GM23248 (cell line): ENCODE data around the gene TTC39A. TPM values are rescaled to one million over a fixed set of nuclear protein-coding genes. Genes with fewer than 3 reads are reported as not detected.

ENCODE experiments used
- DNase-seq: peaks from one replicate; pipeline ENCODE4 v3.0.0-alpha.2; 2015
- H2AFZ ChIP-seq: fragments of 200-600 bp; sonication (generic); 2 replicates; pipeline ENCODE4 v1.6.1; 2016; ENCODE audit warnings: antibody characterized with exemption
- H3F3A ChIP-seq: fragments of 200-600 bp; sonication (generic); 2 replicates; pipeline ENCODE4 v1.6.1; 2016; ENCODE audit warnings: mild to moderate bottlenecking, antibody characterized with exemption, mixed run types; ENCODE audit not compliant: insufficient read depth
- H3K27ac ChIP-seq: fragments of 200-600 bp; sonication (generic); 2 replicates; pipeline ENCODE4 v1.5.1; 2016; ENCODE audit warnings: mild to moderate bottlenecking
- H3K27me3 ChIP-seq: fragments of 200-600 bp; sonication (generic); replicated peaks from 2 replicates; pipeline ENCODE4 v1.6.1; 2016; ENCODE audit warnings: mild to moderate bottlenecking; ENCODE audit not compliant: insufficient read depth
- H3K36me3 ChIP-seq: fragments of 200-600 bp; sonication (generic); 2 replicates; pipeline ENCODE4 v1.6.1; 2016; ENCODE audit warnings: low read depth, mild to moderate bottlenecking
- H3K4me1 ChIP-seq: fragments of 200-600 bp; sonication (generic); 2 replicates; pipeline ENCODE4 v1.6.1; 2016; ENCODE audit warnings: mild to moderate bottlenecking; ENCODE audit not compliant: insufficient read depth
- H3K4me2 ChIP-seq: fragments of 200-600 bp; sonication (generic); one replicate; pipeline ENCODE4 v1.6.1; 2016; ENCODE audit warnings: mild to moderate bottlenecking; ENCODE audit not compliant: unreplicated experiment
- H3K4me3 ChIP-seq: fragments of 200-600 bp; sonication (generic); 2 replicates; pipeline ENCODE4 v1.5.1; 2016; ENCODE audit warnings: mild to moderate bottlenecking
- H3K79me2 ChIP-seq: fragments of 200-600 bp; sonication (generic); 2 replicates; pipeline ENCODE4 v1.6.1; 2016; ENCODE audit warnings: mild to moderate bottlenecking; ENCODE audit not compliant: insufficient read depth
- H3K9ac ChIP-seq: fragments of 200-600 bp; sonication (generic); 2 replicates; pipeline ENCODE4 v1.6.1; 2016; ENCODE audit warnings: mild to moderate bottlenecking
- H3K9me2 ChIP-seq: fragments of 200-600 bp; sonication (generic); 2 replicates; pipeline ENCODE4 v1.6.1; 2016; ENCODE audit warnings: mixed run types, mild to moderate bottlenecking, moderate library complexity; ENCODE audit not compliant: insufficient read depth
- H3K9me3 ChIP-seq: fragments of 200-600 bp; sonication (generic); one replicate; pipeline ENCODE4 v1.6.1; 2017; ENCODE audit warnings: low read depth
- H4K20me1 ChIP-seq: fragments of 200-600 bp; sonication (generic); 2 replicates; pipeline ENCODE4 v1.6.0; 2016; ENCODE audit not compliant: insufficient read depth
- EZH2 ChIP-seq: fragments of 200-600 bp; sonication (generic); IDR thresholded peaks from 2 replicates; pipeline ENCODE4 v1.6.1; 2018; ENCODE audit warnings: antibody characterized with exemption, mild to moderate bottlenecking; ENCODE audit not compliant: insufficient read depth, poor library complexity, severe bottlenecking
- EZH2phosphoT487 ChIP-seq: fragments of 200-600 bp; sonication (generic); IDR thresholded peaks from 2 replicates; pipeline ENCODE4 v1.6.1; 2018; ENCODE audit warnings: antibody characterized with exemption, moderate library complexity, mild to moderate bottlenecking, low read depth; ENCODE audit not compliant: insufficient read depth
- WGBS, 2 experiments: methylation state at CpG; one replicate each; pipeline ENCODE4 v1.1.6; 2015 to 2017; ENCODE audit warnings: low lambda C conversion rate in 2 of 2, low coverage in 1 of 2; ENCODE audit errors: missing lambda C conversion rate in 2 of 2; 5-methylcytosine and 5-hydroxymethylcytosine counted together
- in situ Hi-C: fragments of 300-500 bp; cut with MboI; formaldehyde crosslinking; loops from 2 replicates; pipeline ENCODE4 v1.15.0; 2020
- polyA plus RNA-seq: library from polyadenylated mRNA; unstranded; fragments of >200 nt; fragmentation: Nextera tagmentation; extraction: Ambion mirVana; gene quantifications from 2 replicates; pipeline ENCODE4 v1.2.1, GENCODE V29; 2016
- total RNA-seq: library from RNA; depleted of rRNA; stranded (reverse); fragments of >200 nt; shearing (Covaris generic); gene quantifications from 2 replicates; pipeline ENCODE4 v1.2.3, GENCODE V29; 2014

The TTC39A gene
- total and polyA plus RNA-seq, 2 experiments from 2014 or later, result 0.15 TPM; not detected in 1

GRCh38 chr1:51317798-51318197 lies 12.6 kb downstream of the TTC39A start:
- DNase-seq, result no peak
- TF ChIP-seq EZH2 (no peak), EZH2phosphoT487 (no peak)
- in situ Hi-C loops, result no loop called here
- H3K4me1 ChIP-seq, result peaks cover 15% of the 10 kb centered on the region
- no peak overlapping the region for H2AFZ ChIP-seq
- no peaks in the 10 kb centered on the region for H4K20me1 ChIP-seq
- no peak overlapping the region for H3K4me3 ChIP-seq
- no peak overlapping the region for H3K9ac ChIP-seq
- no peak overlapping the region for H3K27ac ChIP-seq
- H3K9me3 ChIP-seq, result no peaks in the 10 kb centered on the region
- WGBS, 2 experiments, result 83 to 87% methylated on average over 7 of the region's 7 CpGs
- no peaks in the 10 kb centered on the region for H3K27me3 ChIP-seq
- H3K4me2 ChIP-seq, result no peak overlapping the region
- no peaks in the 10 kb centered on the region for H3K36me3 ChIP-seq
- no peaks in the 10 kb centered on the region for H3F3A ChIP-seq
- no peaks in the 10 kb centered on the region for H3K79me2 ChIP-seq
- H3K9me2 ChIP-seq, result no peaks in the 10 kb centered on the region

- no peaks in the 10 kb centered on the region for H3K79me2 ChIP-seq
- whole genome bisulfite sequencing, 2 experiments, result 90 to 99% methylated on average over 4 of the region's 4 CpGs
- H3K4me1 ChIP-seq, result peaks cover 15% of the 10 kb centered on the region
- H3K27ac ChIP-seq, result no peak overlapping the region
- no peak overlapping the region for H3K9ac ChIP-seq
- in situ Hi-C loops, result no loop called here
- H3K27me3 ChIP-seq, result no peaks in the 10 kb centered on the region
- no peaks in the 10 kb centered on the region for H3K36me3 ChIP-seq
- H2AFZ ChIP-seq, result no peak overlapping the region
- no peaks in the 10 kb centered on the region for H3K9me3 ChIP-seq
- TF ChIP-seq EZH2, result no peak
- TF ChIP-seq EZH2phosphoT487, result no peak
- no peaks in the 10 kb centered on the region for H4K20me1 ChIP-seq
- no peak overlapping the region for H3K4me3 ChIP-seq
- H3F3A ChIP-seq, result no peaks in the 10 kb centered on the region
- DNase-seq, result no peak
- H3K9me2 ChIP-seq, result no peaks in the 10 kb centered on the region
- H3K4me2 ChIP-seq, result no peak overlapping the region
These were observed 13.6 kb downstream of the TTC39A start for GRCh38 chr1:51316846-51317120.

GRCh38 chr1:51316113-51316845 lies 14.1 kb downstream of the TTC39A start:
- H3K4me2 ChIP-seq, result no peak overlapping the region
- H3K79me2 ChIP-seq, result no peaks in the 10 kb centered on the region
- no peaks in the 10 kb centered on the region for H3K27me3 ChIP-seq
- 92 to 93% methylated on average over 9 of the region's 9 CpGs for WGBS, 2 experiments
- no peak overlapping the region for H3K4me3 ChIP-seq
- H3F3A ChIP-seq, result no peaks in the 10 kb centered on the region
- peaks cover 15% of the 10 kb centered on the region for H3K4me1 ChIP-seq
- no peak overlapping the region for H3K27ac ChIP-seq
- in situ Hi-C loops, result no loop called here
- no peaks in the 10 kb centered on the region for H3K9me2 ChIP-seq
- H3K36me3 ChIP-seq, result no peaks in the 10 kb centered on the region
- no peak overlapping the region for H2AFZ ChIP-seq
- TF ChIP-seq EZH2phosphoT487 (no peak), EZH2 (no peak)
- no peaks in the 10 kb centered on the region for H3K9me3 ChIP-seq
- H3K9ac ChIP-seq, result no peak overlapping the region
- H4K20me1 ChIP-seq, result no peaks in the 10 kb centered on the region
- DNase-seq, result no peak

- 68 to 80% methylated on average over 3 of the region's 3 CpGs for WGBS, 2 experiments
- no peak for TF ChIP-seq EZH2phosphoT487
- TF ChIP-seq EZH2, result no peak
- H3K4me2 ChIP-seq, result no peak overlapping the region
- H3K79me2 ChIP-seq, result no peaks in the 10 kb centered on the region
- peak overlapping the region; percentile 59; the same call in 1 of the 2 replicates for H3K9ac ChIP-seq
- no peak overlapping the region for H3K4me3 ChIP-seq
- no peak overlapping the region for H2AFZ ChIP-seq
- no peaks in the 10 kb centered on the region for H3F3A ChIP-seq
- no peaks in the 10 kb centered on the region for H3K27me3 ChIP-seq
- H3K27ac ChIP-seq, result no peak overlapping the region
- H3K36me3 ChIP-seq, result no peaks in the 10 kb centered on the region
- no peaks in the 10 kb centered on the region for H3K9me3 ChIP-seq
- in situ Hi-C loops, result no loop called here
- H4K20me1 ChIP-seq, result no peaks in the 10 kb centered on the region
- no peaks in the 10 kb centered on the region for H3K9me2 ChIP-seq
- H3K4me1 ChIP-seq, result peaks cover 15% of the 10 kb centered on the region
- no peak for DNase-seq
These were observed 15.4 kb downstream of the TTC39A start for GRCh38 chr1:51314974-51315373.
